ENCODE data around the gene SPATA2L. TPM values are rescaled to one million over a fixed set of nuclear protein-coding genes. Genes with fewer than 3 reads are reported as not detected.

The SPATA2L gene
- total and polyA plus RNA-seq, 10 of the 15 experiments (the other 5 are each of a cell fraction or from before 2014, with no cell fraction given) = 0.20 to 6.9 (median 3.9) TPM; not detected in 1

DNA sequence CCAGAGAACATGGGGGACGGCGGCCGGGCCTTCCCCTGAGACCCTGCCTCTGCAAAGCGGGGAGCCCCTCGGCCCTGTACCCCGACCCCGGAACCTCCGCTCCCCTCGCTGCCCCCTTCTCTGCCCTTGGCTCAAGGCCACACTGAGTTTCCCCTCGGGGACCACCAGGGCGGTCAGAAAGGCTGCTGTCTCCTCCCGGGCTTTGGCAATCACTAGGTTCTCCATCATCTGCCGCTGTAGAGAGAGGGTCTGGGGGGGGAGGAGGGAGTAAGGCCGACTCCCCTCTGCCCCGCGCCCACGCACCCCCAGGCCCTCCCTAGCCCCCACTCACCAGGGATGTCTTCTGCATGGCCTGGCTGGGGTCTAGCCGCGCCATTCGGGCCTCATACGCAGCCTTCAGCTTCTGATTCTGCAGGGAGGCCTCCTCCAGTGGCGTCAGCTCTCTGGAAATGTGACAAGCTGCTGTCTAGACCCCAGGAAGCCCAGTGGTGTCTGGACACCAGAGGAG is 10.8 kb upstream of the SPATA2L start:
- no TSS peak for BruUV-seq (replicated peaks)
- ChIA-PET CTCF (interaction anchor here (0.6 kb wide), 1 partner anchor 28 kb away, joined by 3 read pairs; no protein-coding TSS in a partner anchor), RAD21 (ENCODE audit: unreplicated experiment) (no interaction called here), SMC1A (ENCODE audit: uncharacterized antibody, unreplicated experiment) (interaction anchor here (0.6 to 1.0 kb wide), 2 partner anchors 12 to 151 kb away, joined by 3 read pairs; no protein-coding TSS in a partner anchor), POLR2A (interaction anchor here (0.7 kb wide), 1 partner anchor 79 kb away, joined by 3 read pairs; no protein-coding TSS in a partner anchor)
- Histone ChIP-seq H3K9ac (ENCODE audit: control insufficient read depth, insufficient read depth, low read length) (peak overlapping the region; percentile 81), H3K27me3 (replicated peaks in 1 of 2; ENCODE audit: control insufficient read depth in 2 of 2, insufficient read depth in 2 of 2, low read length in 1 of 2) (no peaks in the 10 kb centered on the region), H2AFZ (ENCODE audit: control insufficient read depth, low read depth, low read length) (peak overlapping the region; percentile 81), H3K9me3 (replicated peaks; ENCODE audit: control insufficient read depth, insufficient read depth, low read length) (no peaks in the 10 kb centered on the region), H3K4me2 (ENCODE audit: control insufficient read depth, insufficient read depth) (peak overlapping the region; percentile 87), H3K27ac (ENCODE audit: control insufficient read depth, insufficient read depth) (peak overlapping the region; percentile 48), H3K4me1 (ENCODE audit: control insufficient read depth, insufficient read depth, low read length) (no peaks in the 10 kb centered on the region), H3K4me3 (peak overlapping the region; percentile 78), H3K36me3 (ENCODE audit: control insufficient read depth in 2 of 2, insufficient read depth in 2 of 2, low read length in 1 of 2) (no peaks in the 10 kb centered on the region; a peak in 1 of 4 replicates), H4K20me1 (ENCODE audit: control insufficient read depth, insufficient read depth) (no peaks in the 10 kb centered on the region), H3K79me2 (ENCODE audit: control insufficient read depth, insufficient read depth, low read length) (peaks cover 7% of the 10 kb centered on the region)
- 19% methylated on average over 18 of the region's 22 CpGs for whole genome bisulfite sequencing (ENCODE audit: insufficient coverage, insufficient replicate concordance, low lambda C conversion rate, missing lambda C conversion rate)
- in situ Hi-C loops (cut with MboI) = no loop called here
- intact Hi-C loops (cut with micrococcal nuclease; ENCODE audit: unreplicated experiment) = no loop called here
- ATAC-seq = peak; percentile 39
- no peak for FAIRE-seq
- no peak for DNase-seq (ENCODE audit: low read depth, low spot score)
- TF ChIP-seq, protein P1, sequence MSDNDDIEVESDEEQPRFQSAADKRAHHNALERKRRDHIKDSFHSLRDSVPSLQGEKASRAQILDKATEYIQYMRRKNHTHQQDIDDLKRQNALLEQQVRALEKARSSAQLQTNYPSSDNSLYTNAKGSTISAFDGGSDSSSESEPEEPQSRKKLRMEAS (IDR thresholded peaks at IDR 0.05; ENCODE audit: low read depth, low read length) = no peak
- TF ChIP-seq, protein P2, sequence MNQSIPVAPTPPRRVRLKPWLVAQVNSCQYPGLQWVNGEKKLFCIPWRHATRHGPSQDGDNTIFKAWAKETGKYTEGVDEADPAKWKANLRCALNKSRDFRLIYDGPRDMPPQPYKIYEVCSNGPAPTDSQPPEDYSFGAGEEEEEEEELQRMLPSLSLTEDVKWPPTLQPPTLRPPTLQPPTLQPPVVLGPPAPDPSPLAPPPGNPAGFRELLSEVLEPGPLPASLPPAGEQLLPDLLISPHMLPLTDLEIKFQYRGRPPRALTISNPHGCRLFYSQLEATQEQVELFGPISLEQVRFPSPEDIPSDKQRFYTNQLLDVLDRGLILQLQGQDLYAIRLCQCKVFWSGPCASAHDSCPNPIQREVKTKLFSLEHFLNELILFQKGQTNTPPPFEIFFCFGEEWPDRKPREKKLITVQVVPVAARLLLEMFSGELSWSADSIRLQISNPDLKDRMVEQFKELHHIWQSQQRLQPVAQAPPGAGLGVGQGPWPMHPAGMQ (IDR thresholded peaks at IDR 0.05; ENCODE audit: borderline replicate concordance) = no peak
- TF ChIP-seq, protein P3, sequence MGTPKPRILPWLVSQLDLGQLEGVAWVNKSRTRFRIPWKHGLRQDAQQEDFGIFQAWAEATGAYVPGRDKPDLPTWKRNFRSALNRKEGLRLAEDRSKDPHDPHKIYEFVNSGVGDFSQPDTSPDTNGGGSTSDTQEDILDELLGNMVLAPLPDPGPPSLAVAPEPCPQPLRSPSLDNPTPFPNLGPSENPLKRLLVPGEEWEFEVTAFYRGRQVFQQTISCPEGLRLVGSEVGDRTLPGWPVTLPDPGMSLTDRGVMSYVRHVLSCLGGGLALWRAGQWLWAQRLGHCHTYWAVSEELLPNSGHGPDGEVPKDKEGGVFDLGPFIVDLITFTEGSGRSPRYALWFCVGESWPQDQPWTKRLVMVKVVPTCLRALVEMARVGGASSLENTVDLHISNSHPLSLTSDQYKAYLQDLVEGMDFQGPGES (IDR thresholded peaks at IDR 0.05) = no peak
- TF ChIP-seq GATAD2B (conservative IDR thresholded peaks at IDR 0.05; ENCODE audit: low read depth) (no peak), TCF12 (IDR thresholded peaks at IDR 0.05; ENCODE audit: low read depth, low read length) (no peak), SMAD5 (IDR thresholded peaks at IDR 0.05; ENCODE audit: low read depth) (no peak), BMI1 (IDR thresholded peaks at IDR 0.05; ENCODE audit: borderline replicate concordance) (no peak), SP1 (IDR thresholded peaks at IDR 0.05; ENCODE audit: low read depth, low read length) (no peak), NR2C1 (IDR thresholded peaks at IDR 0.05) (no peak), CREB1 (IDR thresholded peaks at IDR 0.05; ENCODE audit: low read depth) (no peak), YY1 (IDR thresholded peaks at IDR 0.05; ENCODE audit: low read depth, low read length) (no peak), ZNF207 (IDR thresholded peaks at IDR 0.05; ENCODE audit: borderline replicate concordance) (no peak), NR2F1 (conservative IDR thresholded peaks at IDR 0.05) (no peak)
- TF ChIP-seq, protein P4, sequence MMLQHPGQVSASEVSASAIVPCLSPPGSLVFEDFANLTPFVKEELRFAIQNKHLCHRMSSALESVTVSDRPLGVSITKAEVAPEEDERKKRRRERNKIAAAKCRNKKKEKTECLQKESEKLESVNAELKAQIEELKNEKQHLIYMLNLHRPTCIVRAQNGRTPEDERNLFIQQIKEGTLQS (IDR thresholded peaks at IDR 0.05; ENCODE audit: borderline replicate concordance, extremely low read depth, low read depth, low read length) = no peak
- TF ChIP-seq, protein P5, sequence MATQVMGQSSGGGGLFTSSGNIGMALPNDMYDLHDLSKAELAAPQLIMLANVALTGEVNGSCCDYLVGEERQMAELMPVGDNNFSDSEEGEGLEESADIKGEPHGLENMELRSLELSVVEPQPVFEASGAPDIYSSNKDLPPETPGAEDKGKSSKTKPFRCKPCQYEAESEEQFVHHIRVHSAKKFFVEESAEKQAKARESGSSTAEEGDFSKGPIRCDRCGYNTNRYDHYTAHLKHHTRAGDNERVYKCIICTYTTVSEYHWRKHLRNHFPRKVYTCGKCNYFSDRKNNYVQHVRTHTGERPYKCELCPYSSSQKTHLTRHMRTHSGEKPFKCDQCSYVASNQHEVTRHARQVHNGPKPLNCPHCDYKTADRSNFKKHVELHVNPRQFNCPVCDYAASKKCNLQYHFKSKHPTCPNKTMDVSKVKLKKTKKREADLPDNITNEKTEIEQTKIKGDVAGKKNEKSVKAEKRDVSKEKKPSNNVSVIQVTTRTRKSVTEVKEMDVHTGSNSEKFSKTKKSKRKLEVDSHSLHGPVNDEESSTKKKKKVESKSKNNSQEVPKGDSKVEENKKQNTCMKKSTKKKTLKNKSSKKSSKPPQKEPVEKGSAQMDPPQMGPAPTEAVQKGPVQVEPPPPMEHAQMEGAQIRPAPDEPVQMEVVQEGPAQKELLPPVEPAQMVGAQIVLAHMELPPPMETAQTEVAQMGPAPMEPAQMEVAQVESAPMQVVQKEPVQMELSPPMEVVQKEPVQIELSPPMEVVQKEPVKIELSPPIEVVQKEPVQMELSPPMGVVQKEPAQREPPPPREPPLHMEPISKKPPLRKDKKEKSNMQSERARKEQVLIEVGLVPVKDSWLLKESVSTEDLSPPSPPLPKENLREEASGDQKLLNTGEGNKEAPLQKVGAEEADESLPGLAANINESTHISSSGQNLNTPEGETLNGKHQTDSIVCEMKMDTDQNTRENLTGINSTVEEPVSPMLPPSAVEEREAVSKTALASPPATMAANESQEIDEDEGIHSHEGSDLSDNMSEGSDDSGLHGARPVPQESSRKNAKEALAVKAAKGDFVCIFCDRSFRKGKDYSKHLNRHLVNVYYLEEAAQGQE (IDR thresholded peaks at IDR 0.05; ENCODE audit: low read depth, low read length) = no peak
- TF ChIP-seq, protein P6, sequence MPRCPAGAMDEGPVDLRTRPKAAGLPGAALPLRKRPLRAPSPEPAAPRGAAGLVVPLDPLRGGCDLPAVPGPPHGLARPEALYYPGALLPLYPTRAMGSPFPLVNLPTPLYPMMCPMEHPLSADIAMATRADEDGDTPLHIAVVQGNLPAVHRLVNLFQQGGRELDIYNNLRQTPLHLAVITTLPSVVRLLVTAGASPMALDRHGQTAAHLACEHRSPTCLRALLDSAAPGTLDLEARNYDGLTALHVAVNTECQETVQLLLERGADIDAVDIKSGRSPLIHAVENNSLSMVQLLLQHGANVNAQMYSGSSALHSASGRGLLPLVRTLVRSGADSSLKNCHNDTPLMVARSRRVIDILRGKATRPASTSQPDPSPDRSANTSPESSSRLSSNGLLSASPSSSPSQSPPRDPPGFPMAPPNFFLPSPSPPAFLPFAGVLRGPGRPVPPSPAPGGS (IDR thresholded peaks at IDR 0.05; ENCODE audit: borderline replicate concordance, insufficient read depth, low read depth, low read length, poor library complexity, severe bottlenecking) = no peak
